WTC11 (cell line): ENCODE measurements around the gene DHX29. TPM values are rescaled to one million over a fixed set of nuclear protein-coding genes. Genes with fewer than 3 reads are reported as not detected.
A peak's percentile ranks its signal among the peaks of the same experiment; 100 is the strongest.

Experiments used
- ATAC-seq: fragments of 200-7000 bp; cut with Tn5 transposase; 2 replicates; pipeline ENCODE4 v1.10.0; 2021; ENCODE audit warnings: mild to moderate bottlenecking, moderate library complexity
- CTCF ChIA-PET: fragments of 300-600 bp; sonication (Branson Sonifier 250); formaldehyde crosslinking; loops from one replicate; lab custom pipeline; 2021; ENCODE audit warnings: antibody characterized with exemption; lab: Charles Lee
- POLR2A ChIA-PET: fragments of 350-600 bp; sonication (Branson Sonifier 250); formaldehyde crosslinking; loops from one replicate; lab custom pipeline; 2021; ENCODE audit warnings: antibody characterized with exemption; lab: Charles Lee
- DNase-seq: peaks from one replicate; pipeline ENCODE4 v3.0.0; 2021; ENCODE audit warnings: low spot score
- H3K27ac Mint-ChIP-seq: 2 replicates; pipeline ENCODE4 v1.8.0; 2021; ENCODE audit warnings: mixed read lengths
- H3K27me3 Mint-ChIP-seq: 2 replicates; pipeline ENCODE4 v1.8.0; 2021; ENCODE audit warnings: low read depth, mild to moderate bottlenecking, moderate library complexity, mixed read lengths
- H3K36me3 Mint-ChIP-seq: 2 replicates; pipeline ENCODE4 v1.8.0; 2021; ENCODE audit warnings: mixed read lengths
- H3K4me1 Mint-ChIP-seq: 2 replicates; pipeline ENCODE4 v1.8.0; 2022; ENCODE audit warnings: mixed read lengths
- H3K4me3 Mint-ChIP-seq: 2 replicates; pipeline ENCODE4 v1.8.0; 2021; ENCODE audit warnings: mild to moderate bottlenecking, moderate library complexity, mixed read lengths
- H3K9me3 Mint-ChIP-seq: 2 replicates; pipeline ENCODE4 v1.8.0; 2021; ENCODE audit warnings: mixed read lengths
- CBFB ChIP-seq: sonication (generic); formaldehyde crosslinking; IDR thresholded peaks from 2 replicates; pipeline ENCODE4 v1.8.1; 2022; ENCODE audit warnings: mild to moderate bottlenecking, low read depth, missing genetic modification reagents
- GRHL2 ChIP-seq: fragments of 250-450 bp; sonication (Bioruptor Pico); IDR thresholded peaks from 2 replicates; pipeline ENCODE4 v1.8.0; 2022; ENCODE audit warnings: mild to moderate bottlenecking, moderate library complexity; ENCODE audit not compliant: insufficient replicate concordance, severe bottlenecking
- GTF2I ChIP-seq: fragments of 250-450 bp; sonication (Bioruptor Pico); conservative IDR thresholded peaks from 2 replicates; pipeline ENCODE4 v1.4.0; 2021; ENCODE audit warnings: mild to moderate bottlenecking
- IRF2 ChIP-seq: sonication (generic); formaldehyde crosslinking; IDR thresholded peaks from 2 replicates; pipeline ENCODE4 v1.8.0; 2022; ENCODE audit warnings: low read depth, missing genetic modification reagents, borderline replicate concordance
- KAT7 ChIP-seq: sonication (generic); formaldehyde crosslinking; IDR thresholded peaks from 2 replicates; pipeline ENCODE4 v1.8.1; 2023; ENCODE audit warnings: missing genetic modification reagents, mild to moderate bottlenecking, borderline replicate concordance
- NR3C1 ChIP-seq: sonication (generic); formaldehyde crosslinking; conservative IDR thresholded peaks from 2 replicates; pipeline ENCODE4 v1.8.1; 2023; ENCODE audit warnings: low read depth, mild to moderate bottlenecking, missing genetic modification reagents
- RELA ChIP-seq: sonication (generic); formaldehyde crosslinking; IDR thresholded peaks from 2 replicates; pipeline ENCODE4 v1.8.1; 2022; ENCODE audit warnings: missing genetic modification reagents, mild to moderate bottlenecking, borderline replicate concordance
- SOX15 ChIP-seq: fragments of 250-450 bp; sonication (Bioruptor Pico); IDR thresholded peaks from 2 replicates; pipeline ENCODE4 v1.9.0; 2021; ENCODE audit warnings: mild to moderate bottlenecking
- ZBTB21 ChIP-seq: sonication (generic); formaldehyde crosslinking; IDR thresholded peaks from 2 replicates; pipeline ENCODE4 v1.8.1; 2023; ENCODE audit warnings: mild to moderate bottlenecking, missing genetic modification reagents, borderline replicate concordance
- ZNF232 ChIP-seq: sonication (generic); formaldehyde crosslinking; IDR thresholded peaks from 2 replicates; pipeline ENCODE4 v1.8.0; 2022; ENCODE audit warnings: mild to moderate bottlenecking, missing genetic modification reagents
- ZNF396 ChIP-seq: fragments of 250-450 bp; sonication (Bioruptor Pico); IDR thresholded peaks from 2 replicates; pipeline ENCODE4 v1.8.0; 2021; ENCODE audit warnings: mild to moderate bottlenecking, moderate library complexity, borderline replicate concordance
- ZNF416 ChIP-seq: fragments of 250-450 bp; sonication (Bioruptor Pico); IDR thresholded peaks from 2 replicates; pipeline ENCODE4 v1.9.0; 2021; ENCODE audit warnings: mild to moderate bottlenecking, inconsistent platforms
- total RNA-seq: library from RNA; stranded (reverse); gene quantifications from 3 replicates; pipeline ENCODE4 v1.2.3, GENCODE V29; 2021
- TF ChIP-seq, protein P1 (sequence below): sonication (generic); formaldehyde crosslinking; conservative IDR thresholded peaks from 2 replicates; pipeline ENCODE4 v1.8.1; 2022; ENCODE audit warnings: mild to moderate bottlenecking, missing genetic modification reagents
- TF ChIP-seq, protein P2 (sequence below): sonication (generic); formaldehyde crosslinking; IDR thresholded peaks from 2 replicates; pipeline ENCODE4 v1.8.0; 2022; ENCODE audit warnings: mild to moderate bottlenecking, missing genetic modification reagents
- TF ChIP-seq, protein P3 (sequence below): fragments of 250-450 bp; sonication (Bioruptor Pico); IDR thresholded peaks from 2 replicates; pipeline ENCODE4 v1.8.0; 2021; ENCODE audit warnings: mild to moderate bottlenecking
- TF ChIP-seq, protein P4 (sequence below): sonication (generic); formaldehyde crosslinking; IDR thresholded peaks from 2 replicates; pipeline ENCODE4 v1.8.1; 2022; ENCODE audit warnings: low read depth, mild to moderate bottlenecking, moderate library complexity, missing genetic modification reagents, borderline replicate concordance
- TF ChIP-seq, protein P5 (sequence below): sonication (generic); formaldehyde crosslinking; IDR thresholded peaks from 2 replicates; pipeline ENCODE4 v1.8.0; 2023; ENCODE audit warnings: missing genetic modification reagents, mild to moderate bottlenecking, borderline replicate concordance
- TF ChIP-seq, protein P6 (sequence below): fragments of 250-450 bp; sonication (Bioruptor Pico); conservative IDR thresholded peaks from 2 replicates; pipeline ENCODE4 v1.9.0; 2021; ENCODE audit warnings: mild to moderate bottlenecking
- TF ChIP-seq, protein P7 (sequence below): sonication (generic); formaldehyde crosslinking; IDR thresholded peaks from 2 replicates; pipeline ENCODE4 v1.8.1; 2023; ENCODE audit warnings: mild to moderate bottlenecking, missing genetic modification reagents
- TF ChIP-seq, protein P8 (sequence below): sonication (generic); formaldehyde crosslinking; IDR thresholded peaks from 2 replicates; pipeline ENCODE4 v1.8.1; 2023; ENCODE audit warnings: mild to moderate bottlenecking, moderate library complexity, missing genetic modification reagents

Gene DHX29
- total RNA-seq, 1 experiment from 2014 or later: 29.7 TPM

DNA sequence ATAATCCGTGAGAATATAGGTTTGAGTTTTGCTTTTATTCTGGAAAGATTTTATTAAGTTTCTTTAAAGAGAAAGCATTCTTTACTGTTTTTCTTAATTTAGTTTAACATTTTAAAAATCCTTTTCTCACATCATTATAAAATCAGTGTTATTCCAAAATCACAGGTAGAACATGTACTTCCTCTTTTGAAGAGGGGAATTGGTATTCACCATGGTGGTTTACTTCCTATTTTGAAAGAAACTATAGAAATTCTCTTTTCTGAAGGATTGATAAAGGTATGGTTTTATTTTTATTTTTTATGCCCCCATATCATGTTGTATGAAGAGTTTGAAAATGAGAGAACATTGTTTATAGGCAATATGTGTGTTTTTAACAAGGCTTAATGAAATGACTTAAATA is 43.3 kb upstream of the DHX29 start:
- Mint-ChIP-seq H3K36me3 (peaks cover 79% of the 10 kb centered on the region), H3K4me1 (no peaks in the 10 kb centered on the region), H3K27ac (no peak overlapping the region), H3K9me3 (no peaks in the 10 kb centered on the region), H3K27me3 (no peaks in the 10 kb centered on the region), H3K4me3 (no peak overlapping the region)
- DNase-seq: no peak
- ChIA-PET CTCF (no interaction called here), POLR2A (no interaction called here)
- no peak for ATAC-seq
- TF ChIP-seq ZBTB21 (CRISPR knock-in tag) (no peak), GRHL2 (no peak)
- TF ChIP-seq, protein P1, sequence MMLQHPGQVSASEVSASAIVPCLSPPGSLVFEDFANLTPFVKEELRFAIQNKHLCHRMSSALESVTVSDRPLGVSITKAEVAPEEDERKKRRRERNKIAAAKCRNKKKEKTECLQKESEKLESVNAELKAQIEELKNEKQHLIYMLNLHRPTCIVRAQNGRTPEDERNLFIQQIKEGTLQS (CRISPR knock-in tag): no peak

DNA sequence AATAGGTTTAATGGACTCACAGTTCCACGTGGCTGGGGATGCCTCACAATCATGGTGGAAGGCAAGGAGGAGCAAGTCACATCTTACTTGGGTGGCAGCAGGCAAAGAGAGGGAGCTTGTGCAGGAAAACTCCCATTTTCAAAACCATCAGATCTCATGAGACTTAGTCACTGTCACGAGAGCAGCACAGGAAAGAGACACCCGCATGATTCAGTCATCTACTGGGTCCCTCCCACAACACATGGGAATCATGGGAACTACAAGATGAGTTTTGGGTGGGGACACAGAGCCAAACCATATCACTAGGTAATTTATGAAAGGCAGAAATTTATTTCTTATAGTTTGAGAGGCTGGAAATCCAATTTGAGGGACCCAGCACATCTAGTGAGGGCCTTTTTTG is 40.3 kb upstream of the DHX29 start:
- H3K4me3 Mint-ChIP-seq: no peak overlapping the region
- ATAC-seq: no peak
- POLR2A ChIA-PET: no interaction called here
- H3K9me3 Mint-ChIP-seq: no peaks in the 10 kb centered on the region
- H3K4me1 Mint-ChIP-seq: no peaks in the 10 kb centered on the region
- no peak for DNase-seq
- CTCF ChIA-PET: no interaction called here
- peak overlapping the region; percentile 68; the same call in 1 of the 2 replicates for H3K27ac Mint-ChIP-seq
- peaks cover 75% of the 10 kb centered on the region for H3K36me3 Mint-ChIP-seq
- no peaks in the 10 kb centered on the region for H3K27me3 Mint-ChIP-seq
- TF ChIP-seq, protein P2, sequence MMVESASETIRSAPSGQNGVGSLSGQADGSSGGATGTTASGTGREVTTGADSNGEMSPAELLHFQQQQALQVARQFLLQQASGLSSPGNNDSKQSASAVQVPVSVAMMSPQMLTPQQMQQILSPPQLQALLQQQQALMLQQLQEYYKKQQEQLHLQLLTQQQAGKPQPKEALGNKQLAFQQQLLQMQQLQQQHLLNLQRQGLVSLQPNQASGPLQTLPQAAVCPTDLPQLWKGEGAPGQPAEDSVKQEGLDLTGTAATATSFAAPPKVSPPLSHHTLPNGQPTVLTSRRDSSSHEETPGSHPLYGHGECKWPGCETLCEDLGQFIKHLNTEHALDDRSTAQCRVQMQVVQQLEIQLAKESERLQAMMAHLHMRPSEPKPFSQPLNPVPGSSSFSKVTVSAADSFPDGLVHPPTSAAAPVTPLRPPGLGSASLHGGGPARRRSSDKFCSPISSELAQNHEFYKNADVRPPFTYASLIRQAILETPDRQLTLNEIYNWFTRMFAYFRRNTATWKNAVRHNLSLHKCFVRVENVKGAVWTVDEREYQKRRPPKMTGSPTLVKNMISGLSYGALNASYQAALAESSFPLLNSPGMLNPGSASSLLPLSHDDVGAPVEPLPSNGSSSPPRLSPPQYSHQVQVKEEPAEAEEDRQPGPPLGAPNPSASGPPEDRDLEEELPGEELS (CRISPR knock-in tag): no peak
- TF ChIP-seq GRHL2 (no peak), GTF2I (CRISPR knock-in tag) (no peak), NR3C1 (CRISPR knock-in tag) (no peak), KAT7 (CRISPR knock-in tag) (no peak), SOX15 (CRISPR knock-in tag) (no peak), ZNF396 (CRISPR knock-in tag) (no peak), IRF2 (CRISPR knock-in tag) (no peak), CBFB (no peak), ZNF232 (CRISPR knock-in tag) (no peak), ZNF416 (CRISPR knock-in tag) (no peak), RELA (no peak)
- TF ChIP-seq, protein P3, sequence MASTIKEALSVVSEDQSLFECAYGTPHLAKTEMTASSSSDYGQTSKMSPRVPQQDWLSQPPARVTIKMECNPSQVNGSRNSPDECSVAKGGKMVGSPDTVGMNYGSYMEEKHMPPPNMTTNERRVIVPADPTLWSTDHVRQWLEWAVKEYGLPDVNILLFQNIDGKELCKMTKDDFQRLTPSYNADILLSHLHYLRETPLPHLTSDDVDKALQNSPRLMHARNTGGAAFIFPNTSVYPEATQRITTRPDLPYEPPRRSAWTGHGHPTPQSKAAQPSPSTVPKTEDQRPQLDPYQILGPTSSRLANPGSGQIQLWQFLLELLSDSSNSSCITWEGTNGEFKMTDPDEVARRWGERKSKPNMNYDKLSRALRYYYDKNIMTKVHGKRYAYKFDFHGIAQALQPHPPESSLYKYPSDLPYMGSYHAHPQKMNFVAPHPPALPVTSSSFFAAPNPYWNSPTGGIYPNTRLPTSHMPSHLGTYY (CRISPR knock-in tag): no peak
- TF ChIP-seq, protein P4, sequence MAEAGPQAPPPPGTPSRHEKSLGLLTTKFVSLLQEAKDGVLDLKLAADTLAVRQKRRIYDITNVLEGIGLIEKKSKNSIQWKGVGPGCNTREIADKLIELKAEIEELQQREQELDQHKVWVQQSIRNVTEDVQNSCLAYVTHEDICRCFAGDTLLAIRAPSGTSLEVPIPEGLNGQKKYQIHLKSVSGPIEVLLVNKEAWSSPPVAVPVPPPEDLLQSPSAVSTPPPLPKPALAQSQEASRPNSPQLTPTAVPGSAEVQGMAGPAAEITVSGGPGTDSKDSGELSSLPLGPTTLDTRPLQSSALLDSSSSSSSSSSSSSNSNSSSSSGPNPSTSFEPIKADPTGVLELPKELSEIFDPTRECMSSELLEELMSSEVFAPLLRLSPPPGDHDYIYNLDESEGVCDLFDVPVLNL (CRISPR knock-in tag): no peak
- TF ChIP-seq, protein P5, sequence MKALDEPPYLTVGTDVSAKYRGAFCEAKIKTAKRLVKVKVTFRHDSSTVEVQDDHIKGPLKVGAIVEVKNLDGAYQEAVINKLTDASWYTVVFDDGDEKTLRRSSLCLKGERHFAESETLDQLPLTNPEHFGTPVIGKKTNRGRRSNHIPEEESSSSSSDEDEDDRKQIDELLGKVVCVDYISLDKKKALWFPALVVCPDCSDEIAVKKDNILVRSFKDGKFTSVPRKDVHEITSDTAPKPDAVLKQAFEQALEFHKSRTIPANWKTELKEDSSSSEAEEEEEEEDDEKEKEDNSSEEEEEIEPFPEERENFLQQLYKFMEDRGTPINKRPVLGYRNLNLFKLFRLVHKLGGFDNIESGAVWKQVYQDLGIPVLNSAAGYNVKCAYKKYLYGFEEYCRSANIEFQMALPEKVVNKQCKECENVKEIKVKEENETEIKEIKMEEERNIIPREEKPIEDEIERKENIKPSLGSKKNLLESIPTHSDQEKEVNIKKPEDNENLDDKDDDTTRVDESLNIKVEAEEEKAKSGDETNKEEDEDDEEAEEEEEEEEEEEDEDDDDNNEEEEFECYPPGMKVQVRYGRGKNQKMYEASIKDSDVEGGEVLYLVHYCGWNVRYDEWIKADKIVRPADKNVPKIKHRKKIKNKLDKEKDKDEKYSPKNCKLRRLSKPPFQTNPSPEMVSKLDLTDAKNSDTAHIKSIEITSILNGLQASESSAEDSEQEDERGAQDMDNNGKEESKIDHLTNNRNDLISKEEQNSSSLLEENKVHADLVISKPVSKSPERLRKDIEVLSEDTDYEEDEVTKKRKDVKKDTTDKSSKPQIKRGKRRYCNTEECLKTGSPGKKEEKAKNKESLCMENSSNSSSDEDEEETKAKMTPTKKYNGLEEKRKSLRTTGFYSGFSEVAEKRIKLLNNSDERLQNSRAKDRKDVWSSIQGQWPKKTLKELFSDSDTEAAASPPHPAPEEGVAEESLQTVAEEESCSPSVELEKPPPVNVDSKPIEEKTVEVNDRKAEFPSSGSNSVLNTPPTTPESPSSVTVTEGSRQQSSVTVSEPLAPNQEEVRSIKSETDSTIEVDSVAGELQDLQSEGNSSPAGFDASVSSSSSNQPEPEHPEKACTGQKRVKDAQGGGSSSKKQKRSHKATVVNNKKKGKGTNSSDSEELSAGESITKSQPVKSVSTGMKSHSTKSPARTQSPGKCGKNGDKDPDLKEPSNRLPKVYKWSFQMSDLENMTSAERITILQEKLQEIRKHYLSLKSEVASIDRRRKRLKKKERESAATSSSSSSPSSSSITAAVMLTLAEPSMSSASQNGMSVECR (CRISPR knock-in tag): no peak
- TF ChIP-seq, protein P6, sequence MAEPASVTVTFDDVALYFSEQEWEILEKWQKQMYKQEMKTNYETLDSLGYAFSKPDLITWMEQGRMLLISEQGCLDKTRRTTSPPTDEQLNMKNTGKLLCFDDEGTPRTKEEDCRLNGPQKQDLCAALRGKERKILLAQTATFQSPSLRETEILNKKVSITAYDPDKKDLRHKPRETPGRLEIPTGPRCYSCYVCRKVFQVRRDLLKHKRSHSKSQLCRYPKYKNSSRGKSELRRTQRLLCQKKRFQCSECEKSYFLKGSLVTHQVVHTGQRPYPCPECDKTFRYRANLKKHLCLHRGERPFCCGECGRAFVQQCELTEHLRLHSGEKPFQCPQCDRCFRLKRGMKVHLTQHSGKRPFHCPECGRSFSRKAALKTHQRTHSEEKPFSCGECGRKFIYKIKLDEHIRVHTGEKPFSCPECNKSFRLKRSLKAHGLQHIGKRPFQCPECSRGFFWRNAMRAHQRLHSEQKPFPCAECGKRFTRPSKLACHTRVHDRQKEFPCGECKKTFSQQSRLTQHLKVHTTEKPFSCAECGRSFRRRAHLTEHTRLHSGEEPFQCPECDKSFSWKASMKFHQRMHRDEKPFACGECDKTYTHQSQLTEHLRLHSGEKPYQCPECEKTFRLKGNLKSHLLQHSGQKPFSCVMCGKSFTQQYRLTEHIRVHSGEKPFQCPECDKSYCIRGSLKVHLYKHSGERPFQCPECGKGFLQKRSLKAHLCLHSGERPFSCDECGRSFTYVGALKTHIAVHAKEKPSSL: no peak
- TF ChIP-seq, protein P7, sequence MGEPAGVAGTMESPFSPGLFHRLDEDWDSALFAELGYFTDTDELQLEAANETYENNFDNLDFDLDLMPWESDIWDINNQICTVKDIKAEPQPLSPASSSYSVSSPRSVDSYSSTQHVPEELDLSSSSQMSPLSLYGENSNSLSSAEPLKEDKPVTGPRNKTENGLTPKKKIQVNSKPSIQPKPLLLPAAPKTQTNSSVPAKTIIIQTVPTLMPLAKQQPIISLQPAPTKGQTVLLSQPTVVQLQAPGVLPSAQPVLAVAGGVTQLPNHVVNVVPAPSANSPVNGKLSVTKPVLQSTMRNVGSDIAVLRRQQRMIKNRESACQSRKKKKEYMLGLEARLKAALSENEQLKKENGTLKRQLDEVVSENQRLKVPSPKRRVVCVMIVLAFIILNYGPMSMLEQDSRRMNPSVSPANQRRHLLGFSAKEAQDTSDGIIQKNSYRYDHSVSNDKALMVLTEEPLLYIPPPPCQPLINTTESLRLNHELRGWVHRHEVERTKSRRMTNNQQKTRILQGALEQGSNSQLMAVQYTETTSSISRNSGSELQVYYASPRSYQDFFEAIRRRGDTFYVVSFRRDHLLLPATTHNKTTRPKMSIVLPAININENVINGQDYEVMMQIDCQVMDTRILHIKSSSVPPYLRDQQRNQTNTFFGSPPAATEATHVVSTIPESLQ (CRISPR knock-in tag): no peak
- TF ChIP-seq, protein P8, sequence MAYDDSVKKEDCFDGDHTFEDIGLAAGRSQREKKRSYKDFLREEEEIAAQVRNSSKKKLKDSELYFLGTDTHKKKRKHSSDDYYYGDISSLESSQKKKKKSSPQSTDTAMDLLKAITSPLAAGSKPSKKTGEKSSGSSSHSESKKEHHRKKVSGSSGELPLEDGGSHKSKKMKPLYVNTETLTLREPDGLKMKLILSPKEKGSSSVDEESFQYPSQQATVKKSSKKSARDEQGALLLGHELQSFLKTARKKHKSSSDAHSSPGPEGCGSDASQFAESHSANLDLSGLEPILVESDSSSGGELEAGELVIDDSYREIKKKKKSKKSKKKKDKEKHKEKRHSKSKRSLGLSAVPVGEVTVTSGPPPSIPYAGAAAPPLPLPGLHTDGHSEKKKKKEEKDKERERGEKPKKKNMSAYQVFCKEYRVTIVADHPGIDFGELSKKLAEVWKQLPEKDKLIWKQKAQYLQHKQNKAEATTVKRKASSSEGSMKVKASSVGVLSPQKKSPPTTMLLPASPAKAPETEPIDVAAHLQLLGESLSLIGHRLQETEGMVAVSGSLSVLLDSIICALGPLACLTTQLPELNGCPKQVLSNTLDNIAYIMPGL (CRISPR knock-in tag): no peak
